ENCODE measurements around the gene PEG3.

The PEG3 gene

DNA sequence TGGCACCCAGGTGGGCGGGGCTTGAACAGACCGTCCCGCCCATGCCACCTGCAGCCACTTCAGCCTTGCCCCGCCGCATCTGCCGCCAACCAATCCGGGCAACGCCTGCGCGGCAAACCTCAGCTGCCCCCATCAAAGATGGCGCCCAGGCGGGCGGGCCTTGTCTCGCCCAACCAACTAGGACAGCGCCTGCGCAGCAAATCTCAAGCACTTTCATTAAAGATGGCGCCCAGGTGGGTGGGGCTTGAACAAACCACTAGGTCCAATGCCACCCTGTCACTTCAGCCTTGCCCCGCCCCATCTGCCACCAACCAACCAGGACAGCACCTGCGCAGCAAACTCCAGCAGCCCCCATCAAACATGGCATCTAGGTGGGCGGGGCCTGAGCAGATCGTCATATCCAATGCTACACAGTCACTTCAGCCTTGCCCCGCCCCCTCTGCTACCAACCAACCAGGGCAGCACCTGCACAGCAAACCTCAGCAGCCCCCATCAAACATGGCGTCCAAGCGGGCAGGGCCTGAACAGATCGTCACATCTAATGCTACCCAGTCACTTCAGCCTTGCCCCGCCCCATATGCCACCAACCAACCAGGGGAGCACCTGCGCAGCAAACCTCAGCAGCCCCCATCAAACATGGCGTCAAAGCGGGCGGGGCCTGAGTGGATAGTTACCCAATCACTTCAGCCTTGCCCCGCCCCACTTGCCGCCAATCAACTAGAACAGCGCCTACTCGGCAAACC is 1.4 kb downstream of the PEG3 start:
- DNase-seq, result peak in 2 of 4 experiments; percentile 9 to 11

DNA sequence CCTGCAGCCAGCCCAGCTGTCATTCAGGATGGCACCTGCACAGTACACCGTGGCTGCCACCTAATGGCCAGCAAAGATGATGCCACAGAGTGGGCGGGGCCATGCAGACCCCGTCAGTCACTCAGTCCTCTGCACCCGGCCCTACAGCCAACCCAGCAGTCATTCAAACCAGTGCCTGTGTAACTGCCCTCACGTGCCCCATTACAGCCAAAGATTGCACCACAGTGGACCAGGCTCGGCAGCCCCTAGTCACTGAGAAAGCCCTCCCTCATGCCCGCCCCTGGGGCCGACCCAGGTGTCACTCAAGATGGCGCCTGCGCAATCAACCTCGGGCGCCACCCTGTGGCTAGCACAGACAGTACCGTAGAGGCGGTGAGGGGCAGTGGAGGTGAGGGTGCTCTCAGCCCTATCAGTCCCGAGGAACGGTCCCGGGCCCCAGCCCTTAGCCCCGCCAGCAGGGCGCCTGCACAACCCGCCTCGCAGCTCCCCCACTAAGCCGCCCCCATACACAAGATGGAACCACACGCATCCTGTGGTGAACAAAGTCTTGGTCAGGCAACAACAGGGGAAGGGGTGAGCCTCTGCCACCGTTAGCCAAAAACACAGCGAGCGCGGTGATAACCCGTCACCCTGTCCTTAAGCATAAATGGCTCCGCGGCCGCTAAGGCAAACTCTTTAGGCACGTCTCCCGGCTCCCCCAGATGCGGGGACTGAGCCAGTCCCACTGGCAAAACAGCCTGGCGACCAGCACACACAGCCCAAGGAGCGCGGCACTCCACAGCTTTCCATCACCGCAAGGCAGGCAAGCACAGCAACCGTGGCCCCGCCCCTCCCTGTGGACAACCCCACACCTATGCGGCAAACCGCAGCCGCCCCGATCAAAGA is 2.3 kb downstream of the PEG3 start:
- no peak for DNase-seq

DNA sequence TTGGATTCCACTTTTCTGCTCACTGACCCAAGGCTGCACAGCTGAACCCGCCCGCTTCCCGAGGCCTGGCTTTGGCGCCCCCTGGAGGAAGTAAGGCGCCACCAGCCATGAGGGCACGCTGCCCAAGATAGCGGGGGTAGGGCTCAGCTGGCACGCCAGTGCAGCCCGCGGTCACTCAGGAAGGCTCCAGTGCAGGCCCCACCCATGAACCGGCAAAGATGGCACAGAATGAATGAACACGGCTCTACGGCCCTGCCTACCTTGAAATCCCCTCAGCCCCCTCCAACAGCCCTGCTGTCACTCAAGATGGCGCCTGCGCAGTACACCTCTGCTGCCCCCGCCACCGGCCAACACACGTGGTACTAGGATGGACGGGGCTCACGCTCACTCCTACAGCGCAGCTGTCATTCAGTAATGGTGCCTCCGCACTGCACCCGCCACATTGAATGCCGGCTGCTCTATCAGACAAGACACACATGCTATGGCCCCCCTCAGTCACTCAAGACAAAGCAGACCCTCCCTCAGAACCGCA is 3.0 kb downstream of the PEG3 start:
- no peak for DNase-seq

DNA sequence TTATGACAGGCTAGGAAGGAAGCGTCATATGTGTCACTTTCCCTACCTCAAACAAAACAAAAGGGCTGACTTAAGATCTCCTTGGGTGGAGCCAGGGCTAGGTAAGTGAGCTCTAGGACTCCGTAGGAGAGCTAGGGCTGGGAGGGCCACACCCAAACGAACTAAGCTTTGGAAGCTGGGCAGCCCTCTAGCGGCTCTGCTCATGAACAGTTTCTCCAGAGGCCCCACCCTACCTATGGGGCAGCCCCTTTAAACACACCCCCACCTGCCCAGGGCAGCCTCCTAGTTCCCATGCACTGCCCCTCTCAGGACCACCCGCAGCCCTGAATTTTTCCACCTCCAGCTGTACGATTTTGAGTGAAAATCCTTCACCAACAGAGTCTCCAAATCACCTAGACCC is 3.5 kb downstream of the PEG3 start:
- DNase-seq, result no peak

DNA sequence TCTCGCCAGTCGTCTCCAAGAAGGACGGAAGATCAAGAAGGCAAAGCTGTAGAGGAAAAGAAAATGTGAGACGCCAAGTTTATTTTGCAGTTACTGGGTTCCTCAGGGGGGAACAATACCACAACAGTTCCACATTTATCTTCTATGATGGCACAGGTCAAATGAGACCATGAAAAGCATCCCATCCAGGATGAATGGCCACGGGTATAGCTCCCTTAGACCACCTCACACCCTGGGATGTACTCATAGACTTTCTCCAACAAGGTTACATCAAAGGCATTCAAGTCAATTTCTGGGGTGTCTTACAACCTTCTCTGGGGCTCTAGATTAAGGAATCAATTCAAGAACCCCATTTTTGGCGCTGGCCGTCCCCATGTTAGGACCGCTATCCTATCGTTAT is 4.5 kb downstream of the PEG3 start:
- no peak for DNase-seq

DNA sequence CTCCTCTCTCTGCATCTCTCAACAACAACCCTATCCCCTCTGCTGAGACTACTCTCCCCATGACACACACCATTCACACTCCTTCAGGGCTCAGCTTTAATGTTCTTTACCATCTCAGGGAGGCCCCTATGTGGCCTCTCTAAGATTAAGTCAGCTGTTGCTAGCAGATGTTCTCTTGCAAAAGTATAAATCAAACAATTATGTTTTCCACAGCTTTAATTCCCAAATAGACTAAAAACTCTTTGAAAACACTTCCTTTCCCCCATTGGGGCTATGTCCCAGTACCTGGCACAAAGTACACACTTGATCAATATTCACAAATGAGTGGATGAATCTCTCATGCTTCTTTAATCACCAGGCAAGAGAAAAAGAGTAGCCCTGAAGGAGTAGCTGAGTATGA is 5.1 kb downstream of the PEG3 start:
- no peak for DNase-seq

DNA sequence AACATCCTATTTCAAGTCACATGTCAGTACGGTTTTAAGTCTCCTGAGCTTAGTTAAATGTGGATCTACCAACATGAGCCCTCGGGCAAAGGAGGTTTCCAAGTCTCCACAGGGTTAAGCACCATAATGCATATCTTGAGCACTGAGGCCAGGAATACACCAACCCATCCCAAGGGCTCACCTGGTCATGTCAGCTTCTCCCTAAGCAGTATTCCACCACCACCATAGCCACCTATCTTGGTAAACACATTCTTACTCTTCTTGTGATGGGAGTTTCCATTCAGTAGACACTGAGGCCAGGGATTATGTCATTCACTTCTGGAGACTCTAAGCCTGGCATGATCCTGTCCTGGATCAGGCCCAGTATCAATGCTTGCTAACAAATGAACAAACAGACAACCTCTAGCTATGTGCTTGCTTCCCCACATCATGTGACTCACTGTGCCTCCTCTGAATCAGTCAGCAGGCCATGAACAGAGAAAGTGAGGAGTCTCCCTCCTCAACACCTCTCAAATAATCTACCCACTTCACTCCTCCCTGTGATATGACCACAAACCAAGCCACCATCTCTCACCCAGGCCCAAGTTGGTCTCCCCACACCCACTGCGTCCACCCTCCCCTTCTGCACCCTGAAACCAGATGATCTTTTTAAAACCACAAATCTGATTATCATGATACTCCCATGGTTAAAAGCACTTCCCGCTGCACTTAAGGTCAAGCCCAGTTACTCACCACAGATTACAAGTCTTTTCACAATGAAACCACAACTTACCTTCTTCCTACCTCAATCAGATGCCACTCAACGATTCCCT is 5.8 kb downstream of the PEG3 start:
- DNase-seq, result no peak

DNA sequence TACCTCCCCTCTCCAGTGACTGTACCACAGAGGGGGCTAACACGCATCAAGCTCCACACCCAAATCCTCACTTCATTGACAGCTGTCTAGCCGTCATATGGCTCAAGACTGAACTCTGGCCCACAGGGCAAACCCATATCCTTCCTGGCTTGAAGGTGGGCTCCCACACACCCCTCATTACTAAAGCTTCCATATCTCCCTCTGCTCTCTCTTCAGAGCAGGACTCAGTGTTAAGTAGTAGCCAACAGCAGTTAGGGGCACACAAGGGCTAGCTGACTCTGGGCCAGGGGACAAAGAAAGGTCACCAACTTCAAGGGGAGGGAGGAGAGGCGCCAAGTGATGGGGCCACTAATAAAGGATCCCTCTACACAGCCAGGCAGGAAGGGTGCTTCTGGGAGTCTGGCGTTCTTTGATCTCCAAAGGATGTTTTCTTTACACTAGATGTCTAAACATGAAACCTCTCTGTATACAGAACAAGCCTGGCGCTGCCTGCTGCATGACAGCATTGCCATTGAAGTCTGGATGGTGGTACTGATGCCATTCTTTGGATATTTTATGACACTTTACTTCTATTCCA is 8.1 kb downstream of the PEG3 start:
- no peak for DNase-seq

DNA sequence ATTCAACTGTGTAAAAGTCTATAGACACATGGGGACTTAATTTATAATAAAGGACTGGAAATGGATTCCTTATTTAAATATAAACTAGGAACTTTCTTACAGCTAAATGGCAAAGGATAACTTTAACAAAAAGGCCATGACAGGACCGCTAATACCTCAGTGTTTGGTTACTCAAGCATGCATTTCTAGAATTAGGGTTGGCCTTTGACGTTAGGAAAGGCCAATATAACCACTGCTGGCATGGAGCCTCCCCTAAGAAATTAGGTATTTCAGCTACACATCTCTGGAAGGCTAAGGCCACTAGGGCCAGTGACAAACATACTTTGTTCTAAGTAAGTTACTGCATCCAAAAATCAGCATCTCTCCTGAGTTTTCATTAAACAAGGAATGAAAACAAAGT is 9.3 kb downstream of the PEG3 start:
- DNase-seq, result no peak

DNA sequence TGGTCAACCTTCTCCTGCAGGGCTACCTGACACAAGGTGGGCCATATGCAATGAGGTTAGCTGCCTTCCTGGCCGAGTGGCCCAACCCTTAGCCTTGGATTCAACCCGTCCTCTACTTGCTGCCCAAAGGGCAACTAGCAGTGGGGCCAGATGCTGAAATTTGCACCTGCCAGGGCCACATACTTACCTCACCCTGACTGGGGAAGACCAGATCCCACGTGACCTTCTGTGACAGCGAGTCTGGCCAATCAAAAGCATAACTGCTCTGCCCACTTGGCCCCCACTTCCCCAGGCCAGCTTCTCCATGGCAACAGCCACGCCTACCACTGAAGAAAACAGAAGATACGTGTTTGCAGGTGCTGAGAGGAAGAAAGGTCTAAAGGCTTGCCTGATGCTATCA is 10.9 kb downstream of the PEG3 start:
- DNase-seq, result no peak

DNA sequence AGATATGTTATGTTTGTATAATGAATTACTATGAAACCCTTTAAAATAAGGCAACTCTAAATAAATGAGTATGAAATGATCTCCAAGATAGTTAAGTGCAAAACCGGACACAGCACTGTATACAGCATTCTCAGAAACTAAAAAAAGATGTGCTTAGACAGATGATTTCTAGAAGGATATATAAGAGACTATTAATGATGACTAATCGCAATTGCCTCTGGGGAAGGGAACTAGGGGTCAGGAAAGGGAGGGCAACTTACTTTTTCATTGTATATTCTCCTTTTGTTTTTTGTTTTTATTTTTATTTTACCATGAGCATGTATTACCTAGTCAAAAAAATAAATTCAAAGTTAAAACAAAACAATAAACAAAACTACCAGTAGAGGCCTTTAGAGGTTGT is 12.8 kb downstream of the PEG3 start:
- DNase-seq, result no peak

DNA sequence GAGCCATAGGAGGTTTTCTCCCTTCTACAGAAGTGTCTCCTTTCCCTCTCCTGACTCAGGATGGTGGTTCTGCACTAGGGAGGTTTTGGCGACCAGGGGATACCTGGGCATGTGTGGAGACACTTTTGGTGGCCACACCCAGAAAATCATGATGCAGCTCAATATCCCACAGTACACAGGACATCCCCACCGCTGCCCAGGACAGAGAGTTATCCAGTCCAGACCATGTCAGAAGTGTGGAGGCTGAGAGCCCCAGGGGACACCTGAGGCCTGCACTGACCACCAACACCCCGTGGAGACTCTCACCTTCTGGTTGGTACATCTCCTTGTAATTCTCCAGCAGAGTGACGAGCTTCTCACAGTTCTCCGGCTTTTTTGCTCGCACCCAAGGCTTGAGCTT is 16.6 kb downstream of the PEG3 start:
- no peak for DNase-seq

DNA sequence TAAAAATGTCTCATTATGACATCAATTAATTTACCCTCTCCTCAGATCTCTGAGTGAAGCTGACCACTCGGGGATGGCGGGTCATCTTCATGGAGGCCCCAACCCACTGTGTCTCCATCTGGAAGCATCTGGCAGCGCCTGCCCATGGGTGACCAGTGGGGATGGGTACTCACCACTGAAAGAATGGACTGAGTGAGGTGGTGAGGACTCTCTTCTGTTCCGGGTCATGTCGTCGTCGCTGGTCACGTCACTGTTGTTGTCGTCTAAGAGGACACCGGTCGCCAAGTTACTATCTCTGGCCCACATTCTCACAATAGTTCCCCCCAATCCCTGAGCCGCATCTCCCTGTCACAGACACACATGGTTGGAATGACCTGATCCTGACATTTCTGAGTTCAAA is 17.1 kb downstream of the PEG3 start:
- no peak for DNase-seq

DNA sequence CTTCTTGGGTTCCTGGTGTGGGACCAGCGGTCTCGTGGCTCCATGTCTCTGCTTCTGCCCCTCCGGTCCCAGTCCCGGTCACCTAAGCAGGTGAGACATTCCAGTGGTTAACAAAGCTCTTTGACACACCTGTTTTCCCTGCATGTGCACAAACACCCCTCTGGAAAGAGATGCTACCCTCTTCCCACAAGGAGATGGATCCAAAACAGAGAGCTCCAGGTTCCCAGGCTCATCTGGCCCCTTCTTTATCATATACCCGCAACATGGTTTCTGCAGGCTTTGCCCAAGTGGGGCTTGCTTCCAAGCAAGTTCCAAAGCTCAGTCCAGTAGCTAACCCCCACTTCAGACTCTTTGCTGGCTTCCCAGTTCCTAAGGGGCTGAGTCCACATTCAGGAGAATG is 17.8 kb downstream of the PEG3 start:
- DNase-seq, result no peak

DNA sequence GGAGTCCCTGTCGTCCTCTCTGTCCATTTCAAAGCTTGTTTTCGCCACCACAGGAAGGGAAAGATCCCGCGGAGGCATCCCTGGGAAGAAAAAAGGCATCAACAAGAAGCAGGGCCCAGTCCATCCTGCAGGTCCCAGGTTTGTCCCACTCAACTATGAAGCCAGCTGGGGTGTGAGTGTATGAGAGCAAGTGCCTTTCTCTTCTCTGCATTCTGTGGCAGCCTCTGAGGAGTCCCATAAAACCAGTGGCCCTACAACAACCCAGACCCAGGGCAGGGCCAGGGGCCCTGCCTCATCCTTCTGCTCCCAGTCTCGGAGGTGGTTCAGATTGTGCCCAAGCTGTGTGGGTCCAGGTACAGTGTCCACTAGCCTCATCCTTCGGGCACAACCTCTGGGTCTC is 18.9 kb downstream of the PEG3 start:
- no peak for DNase-seq

DNA sequence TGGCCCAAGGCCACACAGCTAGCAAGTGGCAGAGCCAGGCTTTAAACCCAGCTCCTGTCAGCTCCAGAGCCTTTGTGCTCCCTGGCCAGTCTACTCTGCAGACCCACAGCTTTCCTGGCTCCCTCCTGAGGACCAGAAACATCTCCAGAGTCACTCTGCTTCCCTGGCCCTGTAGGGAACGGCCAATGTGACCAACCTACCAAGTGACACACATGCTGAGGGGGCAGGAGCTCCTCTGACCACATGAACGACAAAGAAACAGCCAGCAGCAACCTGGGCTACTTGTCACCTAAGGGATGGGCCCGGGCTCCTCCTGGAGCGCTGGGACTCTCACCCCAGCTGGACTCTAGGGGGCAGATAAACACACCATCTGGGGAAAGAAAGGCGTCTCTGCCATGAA is 19.3 kb downstream of the PEG3 start:
- DNase-seq, result no peak

DNA sequence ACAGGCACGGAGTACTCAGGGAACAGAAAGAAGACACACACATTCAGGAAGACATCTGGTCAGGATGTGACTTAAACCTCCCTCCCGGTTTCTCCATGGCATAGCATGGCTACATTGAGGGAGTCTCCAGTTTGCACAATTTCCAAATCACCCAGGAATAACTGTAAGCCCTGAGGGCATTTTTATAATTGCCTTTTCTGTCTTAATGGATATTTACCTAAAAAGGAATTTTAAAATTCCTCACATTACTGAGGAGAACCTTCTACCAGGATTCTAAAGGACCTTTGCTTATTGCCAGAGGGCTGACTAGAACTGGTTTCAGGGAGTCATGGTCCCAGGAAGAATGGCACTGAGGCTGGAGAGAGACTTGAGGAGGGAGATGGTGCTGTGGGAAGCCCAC is 21.4 kb downstream of the PEG3 start:
- no peak for DNase-seq

DNA sequence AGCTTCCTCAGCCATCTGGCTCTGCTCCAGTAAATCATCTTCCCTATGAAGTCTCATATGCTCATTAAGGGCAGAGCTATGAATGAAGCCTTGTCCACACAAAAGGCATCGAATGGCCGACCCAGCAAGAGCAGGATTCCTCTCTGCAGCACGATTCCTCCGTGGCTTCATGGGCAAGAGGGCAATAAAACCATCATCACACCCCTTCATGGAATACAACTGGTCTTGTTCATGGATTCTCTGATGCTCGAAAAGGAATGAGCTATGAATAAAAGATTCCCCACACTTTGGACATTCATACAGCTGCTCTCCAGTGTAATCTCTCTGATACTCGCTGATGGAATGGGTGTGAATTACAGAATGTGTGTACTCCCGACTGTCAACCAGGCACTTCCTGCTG is 25.9 kb downstream of the PEG3 start:
- no peak for DNase-seq

DNA sequence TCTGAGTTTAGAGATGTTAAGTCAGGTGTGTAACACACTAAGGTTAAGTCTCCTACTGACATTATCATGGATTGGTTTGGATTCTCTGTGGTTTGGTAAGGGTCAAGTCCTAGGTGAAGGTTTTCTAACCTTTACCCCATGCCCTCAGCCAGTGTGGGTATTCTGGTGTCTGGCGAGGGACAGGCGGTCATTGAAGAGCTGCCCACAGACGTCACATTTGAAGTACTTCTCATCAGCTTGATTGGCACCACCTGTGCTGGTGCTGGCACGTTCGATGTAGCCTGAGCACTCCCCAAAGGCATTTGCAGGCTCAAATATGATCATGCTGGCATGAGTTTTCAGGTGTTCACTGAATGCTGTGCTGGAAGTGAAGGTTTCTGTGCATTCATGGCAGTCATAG is 27.0 kb downstream of the PEG3 start:
- no peak for DNase-seq

DNA sequence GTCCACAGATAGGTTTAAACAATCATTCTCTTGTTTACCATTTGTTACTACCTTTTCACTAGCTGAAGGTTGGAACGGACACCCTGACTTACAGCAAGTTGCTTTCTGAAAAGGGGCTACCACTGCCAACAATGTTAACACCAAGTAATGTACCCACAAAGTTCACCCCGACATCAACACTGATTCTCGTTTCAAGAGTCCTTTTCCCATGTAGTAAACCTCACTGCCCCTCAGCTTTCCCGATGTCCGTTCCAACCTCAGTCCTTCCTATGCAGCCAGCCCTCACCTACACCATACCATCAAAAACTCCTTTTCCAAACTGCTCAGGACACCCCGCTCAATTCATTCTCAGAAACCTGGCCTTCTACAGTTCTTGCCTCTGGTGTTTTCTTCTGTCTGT is 29.0 kb downstream of the PEG3 start:
- no peak for DNase-seq

DNA sequence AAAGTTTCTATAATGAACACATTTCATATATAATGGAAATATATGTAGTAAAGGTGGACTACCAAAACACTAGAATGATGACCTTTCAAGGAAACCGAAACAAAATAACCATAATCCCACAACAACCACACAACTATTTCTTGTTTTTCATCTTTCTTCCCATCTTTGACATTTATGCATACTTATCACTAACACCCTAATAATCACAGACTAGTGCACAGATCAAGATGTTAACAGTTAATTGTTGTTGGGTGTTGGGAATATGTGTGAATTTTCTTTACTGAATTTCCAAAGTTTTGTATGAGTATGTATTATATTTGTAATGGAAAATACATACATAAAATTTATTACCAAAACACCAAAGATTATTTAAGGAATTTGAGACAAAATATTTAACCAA is 30.3 kb downstream of the PEG3 start:
- no peak for DNase-seq

DNA sequence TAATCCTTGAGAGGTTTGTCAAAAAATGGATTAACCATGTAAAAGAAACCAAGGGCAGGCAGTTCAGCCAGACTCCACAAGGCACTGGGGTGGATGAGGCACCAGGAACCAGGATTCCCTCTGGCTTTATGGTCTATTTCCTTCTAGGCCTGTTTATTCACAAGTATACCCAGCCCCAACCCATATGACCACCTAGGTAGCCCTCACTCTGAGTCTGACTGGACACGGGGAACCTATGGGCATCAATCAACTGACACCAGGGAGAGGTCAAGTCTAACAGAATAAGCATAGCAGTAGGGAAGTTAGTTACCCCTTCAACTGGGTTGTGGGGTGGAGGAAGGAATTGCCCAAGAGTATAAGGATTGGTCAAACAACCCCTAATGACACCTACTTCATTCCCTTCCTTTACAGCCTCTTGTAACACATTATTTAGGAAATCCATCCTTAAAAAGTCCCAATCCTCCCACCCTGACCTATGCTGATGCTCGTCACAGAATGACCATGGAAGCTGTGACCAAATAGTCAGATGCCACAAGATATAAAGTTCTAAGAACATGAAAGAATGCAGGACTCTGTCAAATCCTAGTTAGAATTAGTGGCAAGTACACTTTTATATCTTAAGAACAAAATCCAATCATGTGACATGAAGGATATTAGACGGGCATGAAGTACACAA is 31.7 kb downstream of the PEG3 start:
- no peak for DNase-seq

Measured in activated CD4-positive, CD25-positive, alpha-beta regulatory T cell (primary cell).